GM12891 (cell line): ENCODE measurements around the gene MGAT3.
"Not testable (repeated sequence)": the region's sequence is repeated elsewhere in the genome, so short reads cannot be mapped to it uniquely, and the experiment has no call there.

Source experiments
- POLR2A ChIP-seq: IDR thresholded peaks from 2 replicates; pipeline ENCODE4 v1.6.1; 2011; ENCODE audit warnings: low read depth, low read length, control low read depth
- POLR2AphosphoS5 ChIP-seq: IDR thresholded peaks from 2 replicates; pipeline ENCODE4 v1.6.1; 2011; ENCODE audit warnings: low read depth, low read length, control low read depth
- SPI1 ChIP-seq: IDR thresholded peaks from 2 replicates; pipeline ENCODE4 v1.6.1; 2011; ENCODE audit warnings: low read depth, low read length, control low read depth

DNA sequence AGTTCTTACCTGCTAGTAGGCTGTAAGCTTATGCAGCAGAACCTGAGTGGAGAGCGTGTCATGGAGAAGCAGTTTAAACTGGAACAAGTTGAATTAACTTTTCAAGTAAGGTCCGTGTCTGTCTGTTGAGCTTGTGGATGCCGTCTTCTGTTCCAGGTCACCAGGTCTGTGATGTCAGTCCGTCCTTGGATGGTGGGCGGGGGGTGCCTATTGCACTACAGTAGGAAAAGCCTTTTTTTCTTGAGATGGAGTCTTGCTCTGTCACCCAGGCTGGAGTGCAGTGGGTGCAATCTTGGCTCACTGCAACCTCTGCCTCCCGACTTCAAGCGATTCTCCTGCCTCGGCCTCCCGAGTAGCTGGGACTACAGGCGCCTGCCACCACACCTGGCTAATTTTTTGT lies 50.2 kb downstream of the MGAT3 start:
- TF ChIP-seq POLR2A, POLR2AphosphoS5, SPI1: not testable (repeated sequence)
